B cell (primary cell): Measurements from ENCODE around the gene GADD45G. TPM values are rescaled to one million over a fixed set of nuclear protein-coding genes. Genes with fewer than 3 reads are reported as not detected.

Experiments used
- ATAC-seq: fragments of 200-7000 bp; cut with Tn5 transposase; one replicate; pipeline ENCODE4 v1.10.0; 2021; ENCODE audit warnings: low read depth, mild to moderate bottlenecking, moderate number of reproducible peaks, moderate library complexity
- CTCF ChIA-PET: fragments of 350-600 bp; sonication (Branson Sonifier 250); formaldehyde crosslinking; loops from one replicate; lab custom pipeline; 2021; ENCODE audit warnings: antibody characterized with exemption, inconsistent platforms; lab: Charles Lee
- POLR2A ChIA-PET: fragments of 350-600 bp; sonication (Branson Sonifier 250); formaldehyde crosslinking; loops from one replicate; lab custom pipeline; 2021; ENCODE audit warnings: antibody characterized with exemption; lab: Charles Lee
- DNase-seq: peaks from one replicate; pipeline ENCODE4 v3.0.0; 2013
- H2AFZ ChIP-seq: 2 replicates; pipeline ENCODE4 v1.6.1; 2012; ENCODE audit warnings: mild to moderate bottlenecking, low read depth, low read length; ENCODE audit not compliant: insufficient read depth, poor library complexity, severe bottlenecking
- H3K27ac ChIP-seq, 2 donors: 1 replicate in 1 of 2; 2 replicates in 1 of 2; pipeline ENCODE4 v1.5.1; 2012 to 2013; ENCODE audit warnings: low read length in 2 of 2, mild to moderate bottlenecking in 2 of 2, moderate library complexity in 1 of 2
- H3K27me3 ChIP-seq, 4 experiments: fragments of 200-600 bp in 1 of 4; sonication (generic) in 1 of 4; replicated peaks in 1 of 4; 1 replicate in 2 of 4; 2 replicates in 2 of 4; pipeline versions ENCODE4 v1.6.1 to v1.7.0; 2013 to 2016; ENCODE audit warnings: low read length in 3 of 4, mild to moderate bottlenecking in 2 of 4, mixed read lengths in 1 of 4, moderate library complexity in 1 of 4; ENCODE audit not compliant: insufficient read depth in 4 of 4, control insufficient read depth in 3 of 4; ENCODE audit errors: control extremely low read depth in 1 of 4
- H3K36me3 ChIP-seq, 2 experiments: replicated peaks in 1 of 2; 1 replicate in 1 of 2; 2 replicates in 1 of 2; pipeline versions ENCODE4 v1.6.1 to v1.7.1; 2013; ENCODE audit warnings: low read length in 1 of 2; ENCODE audit not compliant: insufficient read depth in 2 of 2, control insufficient read depth in 1 of 2; ENCODE audit errors: control extremely low read depth in 1 of 2, extremely low read depth in 1 of 2
- H3K4me1 ChIP-seq, 2 donors: fragments of 200-600 bp in 1 of 2; sonication (generic) in 1 of 2; 1 replicate in 1 of 2; 2 replicates in 1 of 2; pipeline versions ENCODE4 v1.5.1 to v1.6.1; 2013 to 2017; ENCODE audit warnings: low read length in 2 of 2; ENCODE audit not compliant: control insufficient read depth in 2 of 2, insufficient read depth in 2 of 2
- H3K4me2 ChIP-seq: replicated peaks from 2 replicates; pipeline ENCODE3; 2012; ENCODE audit warnings: mild to moderate bottlenecking, low read depth, low read length; ENCODE audit not compliant: poor library complexity, severe bottlenecking
- H3K4me3 ChIP-seq, 5 experiments: fragments of 200-600 bp in 1 of 5; sonication (generic) in 1 of 5; 1 replicate in 3 of 5; 2 replicates in 2 of 5; pipeline versions ENCODE4 v1.5.1 to v1.7.0; 2011 to 2016; ENCODE audit warnings: low read length in 4 of 5, mild to moderate bottlenecking in 4 of 5, low read depth in 2 of 5, control low read depth in 1 of 5, moderate library complexity in 1 of 5; ENCODE audit not compliant: insufficient read depth in 1 of 5; ENCODE audit errors: control extremely low read depth in 1 of 5, extremely low read depth in 1 of 5
- H3K79me2 ChIP-seq: fragments of 200-600 bp; sonication (generic); one replicate; pipeline ENCODE4 v1.6.0; 2016; ENCODE audit warnings: low read length; ENCODE audit not compliant: control insufficient read depth, insufficient read depth
- H3K9ac ChIP-seq: fragments of 200-600 bp; sonication (generic); 2 replicates; pipeline ENCODE4 v1.6.1; 2017; ENCODE audit warnings: mild to moderate bottlenecking, low read length, moderate library complexity
- H3K9me3 ChIP-seq, 3 donors: one replicate each; pipeline versions ENCODE4 v1.6.1 to v1.7.1; 2013; ENCODE audit warnings: low read length in 2 of 3; ENCODE audit not compliant: control insufficient read depth in 2 of 3, insufficient read depth in 1 of 3; ENCODE audit errors: control extremely low read depth in 1 of 3
- H4K20me1 ChIP-seq: 2 replicates; pipeline ENCODE4 v1.6.0; 2012; ENCODE audit warnings: mild to moderate bottlenecking, low read length; ENCODE audit not compliant: insufficient read depth, control insufficient read depth, poor library complexity, severe bottlenecking
- H3K27ac Mint-ChIP-seq: one replicate; pipeline ENCODE4 v1.8.0; 2021; ENCODE audit warnings: mixed read lengths
- H3K27me3 Mint-ChIP-seq: one replicate; pipeline ENCODE4 v1.8.0; 2021; ENCODE audit warnings: mixed read lengths
- H3K4me1 Mint-ChIP-seq: one replicate; pipeline ENCODE4 v1.8.0; 2021; ENCODE audit warnings: mixed read lengths
- H3K4me3 Mint-ChIP-seq: one replicate; pipeline ENCODE4 v1.8.0; 2021; ENCODE audit warnings: mixed read lengths
- H3K9me3 Mint-ChIP-seq: one replicate; pipeline ENCODE4 v1.8.0; 2022; ENCODE audit warnings: mixed read lengths; ENCODE audit not compliant: insufficient read depth
- EZH2 ChIP-seq: IDR thresholded peaks from 2 replicates; pipeline ENCODE4 v1.6.1; 2012; ENCODE audit warnings: borderline replicate concordance, low read depth, mild to moderate bottlenecking, moderate library complexity, low read length; ENCODE audit not compliant: insufficient read depth, poor library complexity, severe bottlenecking
- WGBS: methylation state at CpG from one replicate; pipeline ENCODE4 v1.1.5; 2013; ENCODE audit warnings: missing lambda C conversion rate; ENCODE audit not compliant: insufficient coverage; 5-methylcytosine and 5-hydroxymethylcytosine counted together
- intact Hi-C: fragments of 100-400 bp; cut with micrococcal nuclease; formaldehyde crosslinking; loops from one replicate; pipeline ENCODE4 v1.10.0; 2022
- polyA plus RNA-seq: library from polyadenylated mRNA; depleted of rRNA; stranded (reverse); fragments of >200 nt; gene quantifications from 2 replicates; pipeline ENCODE4 v1.2.3, GENCODE V29; 2012
- total RNA-seq, 2 donors: library from RNA; stranded (reverse); fragments of 120-200 nt in 1 of 2; gene quantifications; 1 replicate in 1 of 2; 2 replicates in 1 of 2; pipeline versions ENCODE4 v1.2.3 to v1.2.4, GENCODE V29; 2013 to 2022
- TF ChIP-seq, protein P1 (sequence below): fragments of 200-600 bp; IDR thresholded peaks from one replicate; pipeline ENCODE4 v1.8.0; 2022; ENCODE audit warnings: antibody characterized with exemption, mild to moderate bottlenecking

The GADD45G gene
- total and polyA plus RNA-seq, 2 donors (not counting 1 experiment from before 2014, with no cell fraction given), result 4.3 to 5.9 TPM

DNA sequence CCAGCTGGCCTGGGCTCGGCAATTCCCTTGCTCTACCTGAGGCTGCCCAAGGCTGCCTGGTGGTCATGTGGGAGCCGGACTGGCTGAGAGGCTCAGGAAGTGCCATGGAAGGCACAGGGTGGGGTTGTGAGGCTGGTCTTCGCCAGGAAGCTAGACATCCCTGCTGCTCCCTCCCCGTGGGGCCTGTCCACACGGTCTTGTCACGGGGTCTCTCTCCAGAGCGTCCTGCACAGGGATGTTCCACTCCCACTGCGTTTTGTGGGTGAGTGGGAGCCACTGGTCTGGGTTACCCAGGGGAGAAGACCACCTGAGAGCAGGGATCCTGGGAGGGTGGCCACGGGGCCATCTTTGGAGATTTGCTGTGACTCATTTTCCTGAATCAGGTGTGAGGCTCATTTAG is 11.6 kb downstream of the GADD45G start:
- Histone ChIP-seq H3K36me3 (no peaks in the 10 kb centered on the region), H3K27ac (no peak overlapping the region), H3K4me2 (no peak overlapping the region), H2AFZ (no peak overlapping the region), H3K4me1 (no peaks in the 10 kb centered on the region), H3K4me3 (no peak overlapping the region), H4K20me1 (no peaks in the 10 kb centered on the region), H3K9ac (no peak overlapping the region), H3K79me2 (no peaks in the 10 kb centered on the region), H3K9me3 (peaks cover 0 to 19% (median 3%) of the 10 kb centered on the region in 3 donors), H3K27me3 (no peaks in the 10 kb centered on the region)
- ATAC-seq, result no peak
- intact Hi-C loops, result no loop called here
- Mint-ChIP-seq H3K9me3 (peaks cover 6% of the 10 kb centered on the region), H3K4me3 (no peak overlapping the region), H3K27me3 (peaks cover 5% of the 10 kb centered on the region), H3K4me1 (no peaks in the 10 kb centered on the region), H3K27ac (no peak overlapping the region)
- 89% methylated on average over 9 of the region's 9 CpGs for WGBS
- ChIA-PET CTCF (interaction anchor here (0.8 to 2.4 kb wide), 3 partner anchors 12 to 18 kb away, joined by 3 to 6 read pairs (median 6); no protein-coding TSS in a partner anchor), POLR2A (no interaction called here)
- no peak for DNase-seq
- TF ChIP-seq EZH2, result no peak
- TF ChIP-seq, protein P1, sequence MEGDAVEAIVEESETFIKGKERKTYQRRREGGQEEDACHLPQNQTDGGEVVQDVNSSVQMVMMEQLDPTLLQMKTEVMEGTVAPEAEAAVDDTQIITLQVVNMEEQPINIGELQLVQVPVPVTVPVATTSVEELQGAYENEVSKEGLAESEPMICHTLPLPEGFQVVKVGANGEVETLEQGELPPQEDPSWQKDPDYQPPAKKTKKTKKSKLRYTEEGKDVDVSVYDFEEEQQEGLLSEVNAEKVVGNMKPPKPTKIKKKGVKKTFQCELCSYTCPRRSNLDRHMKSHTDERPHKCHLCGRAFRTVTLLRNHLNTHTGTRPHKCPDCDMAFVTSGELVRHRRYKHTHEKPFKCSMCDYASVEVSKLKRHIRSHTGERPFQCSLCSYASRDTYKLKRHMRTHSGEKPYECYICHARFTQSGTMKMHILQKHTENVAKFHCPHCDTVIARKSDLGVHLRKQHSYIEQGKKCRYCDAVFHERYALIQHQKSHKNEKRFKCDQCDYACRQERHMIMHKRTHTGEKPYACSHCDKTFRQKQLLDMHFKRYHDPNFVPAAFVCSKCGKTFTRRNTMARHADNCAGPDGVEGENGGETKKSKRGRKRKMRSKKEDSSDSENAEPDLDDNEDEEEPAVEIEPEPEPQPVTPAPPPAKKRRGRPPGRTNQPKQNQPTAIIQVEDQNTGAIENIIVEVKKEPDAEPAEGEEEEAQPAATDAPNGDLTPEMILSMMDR, result no peak

DNA sequence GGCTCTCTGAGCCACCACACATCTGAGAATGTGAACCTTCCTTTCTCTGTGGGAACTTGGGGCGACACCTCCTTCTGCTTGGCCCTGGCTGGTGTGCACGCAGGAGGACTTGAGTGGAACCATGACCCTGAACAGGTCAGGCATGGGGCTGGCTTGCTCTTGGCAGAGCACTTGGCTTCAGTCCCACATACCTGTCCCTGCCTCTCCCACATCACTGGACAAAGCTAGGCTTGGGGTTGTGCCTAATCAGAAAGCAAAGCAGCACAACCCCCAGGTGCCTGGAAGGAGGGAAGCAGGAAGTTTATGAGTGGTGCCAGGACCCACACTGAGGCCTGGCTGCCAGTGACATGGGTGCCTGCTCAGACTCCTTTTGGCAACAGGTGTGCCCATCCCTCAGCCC is 13.2 kb downstream of the GADD45G start:
- Histone ChIP-seq H3K4me2 (no peak overlapping the region), H2AFZ (no peak overlapping the region), H3K27me3 (no peaks in the 10 kb centered on the region), H3K27ac (no peak overlapping the region), H3K79me2 (no peaks in the 10 kb centered on the region), H3K36me3 (no peaks in the 10 kb centered on the region), H3K9ac (no peak overlapping the region), H3K9me3 (peaks cover 0 to 12% (median 0%) of the 10 kb centered on the region in 3 donors), H3K4me1 (no peaks in the 10 kb centered on the region), H3K4me3 (no peak overlapping the region), H4K20me1 (no peaks in the 10 kb centered on the region)
- POLR2A ChIA-PET, result no interaction called here
- WGBS, result 100% methylated on average over 2 of the region's 2 CpGs
- no peak overlapping the region for H3K27ac Mint-ChIP-seq
- no peaks in the 10 kb centered on the region for H3K4me1 Mint-ChIP-seq
- intact Hi-C loops, result no loop called here
- H3K9me3 Mint-ChIP-seq, result no peaks in the 10 kb centered on the region
- no peak for TF ChIP-seq EZH2
- TF ChIP-seq, protein P1, result no peak
- no peak for ATAC-seq
- no peaks in the 10 kb centered on the region for H3K27me3 Mint-ChIP-seq
- H3K4me3 Mint-ChIP-seq, result no peak overlapping the region
- CTCF ChIA-PET, result interaction anchor here (0.9 to 1.8 kb wide), 2 partner anchors 20 to 24 kb away, joined by 3 to 6 read pairs; no protein-coding TSS in a partner anchor
- no peak for DNase-seq
